Renal cortex interstitium (tissue), 11 donors: Measurements from ENCODE around the gene RSPH6A. TPM values are rescaled to one million over a fixed set of nuclear protein-coding genes. Genes with fewer than 3 reads are reported as not detected.

Experiments used
- DNase-seq, 11 donors: peaks; one replicate each; pipeline ENCODE4 v3.0.0-alpha.2; 2013; ENCODE audit warnings: low read depth in 9 of 11, low spot score in 4 of 11; ENCODE audit errors: extremely low read depth in 1 of 11
- polyA plus RNA-seq, 3 donors: library from polyadenylated mRNA; unstranded; fragments of 120-200 nt; gene quantifications; one replicate each; pipeline ENCODE4 v1.2.1, GENCODE V29; 2013; ENCODE audit not compliant: insufficient read length in 3 of 3

The RSPH6A gene
- polyA plus RNA-seq, 3 donors, result not detected

GRCh38 chr19:45826934-45827333 lies 11.8 kb upstream of the RSPH6A start:
- no peak for DNase-seq

- no peak for DNase-seq
Observed at GRCh38 chr19:45825917-45826893, 11.1 kb upstream of the RSPH6A start.

GRCh38 chr19:45825263-45825605 lies 10.1 kb upstream of the RSPH6A start:
- no peak for DNase-seq

- DNase-seq, result no peak
Observed at GRCh38 chr19:45824531-45825262, 9.6 kb upstream of the RSPH6A start.

GRCh38 chr19:45824041-45824471 lies 8.9 kb upstream of the RSPH6A start:
- DNase-seq, result no peak

- no peak for DNase-seq
Observed at GRCh38 chr19:45823182-45823581, 8.1 kb upstream of the RSPH6A start.

GRCh38 chr19:45822716-45823115 lies 7.6 kb upstream of the RSPH6A start:
- no peak for DNase-seq

GRCh38 chr19:45821570-45821969 lies 6.5 kb upstream of the RSPH6A start:
- no peak for DNase-seq

- DNase-seq, result no peak
Observed at GRCh38 chr19:45821103-45821521, 6.0 kb upstream of the RSPH6A start.

- no peak for DNase-seq
Observed at GRCh38 chr19:45820413-45821102, 5.5 kb upstream of the RSPH6A start.

GRCh38 chr19:45819769-45820168 lies 4.7 kb upstream of the RSPH6A start:
- DNase-seq, result no peak

- no peak for DNase-seq
Observed at GRCh38 chr19:45817725-45818301, 2.7 kb upstream of the RSPH6A start.

- DNase-seq, result peak; percentile 80 to 95 (median 90)
Observed at GRCh38 chr19:45817010-45817724, 2.1 kb upstream of the RSPH6A start.

- DNase-seq, result no peak
Observed at GRCh38 chr19:45816236-45817009, 1.3 kb upstream of the RSPH6A start.

GRCh38 chr19:45815481-45816216 lies 541 bp upstream of the RSPH6A start:
- DNase-seq, result peak in 8 of 11 donors; percentile 50 to 70 (median 64)

GRCh38 chr19:45814166-45814780 lies 835 bp downstream of the RSPH6A start:
- DNase-seq, result no peak

GRCh38 chr19:45812297-45812696 lies 2.8 kb downstream of the RSPH6A start:
- no peak for DNase-seq
